HEK293 (cell line): ENCODE data around the gene IL4I1.

ENCODE experiments used
- CTCF ChIA-PET: fragments of 350-600 bp; formaldehyde crosslinking; extraction: SDS; loops from one replicate; lab custom pipeline; 2021; ENCODE audit warnings: antibody characterized with exemption; lab: Yijun Ruan, JAX
- POLR2A ChIA-PET: fragments of 300-600 bp; formaldehyde crosslinking; extraction: SDS; loops from one replicate; lab custom pipeline; 2020; ENCODE audit warnings: antibody characterized with exemption, inconsistent platforms; lab: Yijun Ruan, JAX
- H3K27ac ChIP-seq: fragments of 200-500 bp; sonication (Bioruptor generic); 2 replicates; pipeline ENCODE4 v1.5.1; 2014; ENCODE audit warnings: low read depth, low read length, control low read depth, inconsistent platforms; ENCODE audit errors: extremely low read depth
- H3K36me3 ChIP-seq, 2 experiments: fragments of 200-500 bp in 1 of 2; sonication (Bioruptor generic) in 1 of 2; 1 replicate in 1 of 2; 2 replicates in 1 of 2; pipeline ENCODE4 v1.5.1; 2014 to 2017; ENCODE audit warnings: inconsistent platforms in 2 of 2, low read length in 2 of 2; ENCODE audit not compliant: control insufficient read depth in 2 of 2, insufficient read depth in 1 of 2
- H3K4me1 ChIP-seq: fragments of 200-500 bp; sonication (Bioruptor generic); 2 replicates; pipeline ENCODE4 v1.5.1; 2014; ENCODE audit warnings: mild to moderate bottlenecking, low read length, inconsistent platforms; ENCODE audit not compliant: control insufficient read depth, insufficient read depth
- H3K4me3 ChIP-seq: 2 replicates; pipeline ENCODE4 v1.5.1; 2011; ENCODE audit warnings: low read depth, mild to moderate bottlenecking, control low read depth, low read length, moderate library complexity
- H3K9me3 ChIP-seq: fragments of 200-500 bp; sonication (Bioruptor generic); 2 replicates; pipeline ENCODE4 v1.5.1; 2014; ENCODE audit warnings: low read depth, low read length, inconsistent platforms; ENCODE audit not compliant: control insufficient read depth, insufficient read depth
- FEZF1 ChIP-seq: fragments of 450-650 bp; formaldehyde crosslinking; IDR thresholded peaks from 2 replicates; pipeline ENCODE4 v1.5.1; 2016; ENCODE audit warnings: missing biosample characterization, missing genetic modification characterization
- GLI2 ChIP-seq: fragments of 450-650 bp; formaldehyde crosslinking; IDR thresholded peaks from 2 replicates; pipeline ENCODE4; 2017; ENCODE audit warnings: missing biosample characterization, missing genetic modification characterization, low read depth, borderline replicate concordance
- GLIS2 ChIP-seq: fragments of 450-650 bp; formaldehyde crosslinking; IDR thresholded peaks from 2 replicates; pipeline ENCODE4 v1.5.1; 2016; ENCODE audit warnings: missing biosample characterization, missing genetic modification characterization
- SCRT1 ChIP-seq: fragments of 450-650 bp; formaldehyde crosslinking; IDR thresholded peaks from 2 replicates; pipeline ENCODE4 v1.5.1; 2016; ENCODE audit warnings: missing biosample characterization, missing genetic modification characterization, borderline replicate concordance
- SP2 ChIP-seq: fragments of 450-650 bp; formaldehyde crosslinking; IDR thresholded peaks from 2 replicates; pipeline ENCODE4 v1.5.1; 2016; ENCODE audit warnings: missing biosample characterization, missing genetic modification characterization
- TCF7L2 ChIP-seq: IDR thresholded peaks from 2 replicates; pipeline ENCODE4 v1.6.1; 2011; ENCODE audit warnings: low read depth, mild to moderate bottlenecking, inconsistent platforms, low read length, moderate library complexity, borderline replicate concordance
- WT1 ChIP-seq: fragments of 450-650 bp; formaldehyde crosslinking; IDR thresholded peaks from 2 replicates; pipeline ENCODE4 v1.5.1; 2016; ENCODE audit warnings: missing biosample characterization, missing genetic modification characterization
- ZBTB20 ChIP-seq: fragments of 450-650 bp; formaldehyde crosslinking; IDR thresholded peaks from 2 replicates; pipeline ENCODE4 v1.5.1; 2016; ENCODE audit warnings: missing biosample characterization, missing genetic modification characterization
- ZFHX2 ChIP-seq: fragments of 450-650 bp; formaldehyde crosslinking; conservative IDR thresholded peaks from 2 replicates; pipeline ENCODE4 v1.5.1; 2016; ENCODE audit warnings: missing biosample characterization, missing genetic modification characterization
- ZNF132 ChIP-seq: fragments of 450-650 bp; formaldehyde crosslinking; IDR thresholded peaks from 2 replicates; pipeline ENCODE4 v1.5.1; 2017; ENCODE audit warnings: missing biosample characterization, missing genetic modification characterization, borderline replicate concordance
- ZNF2 ChIP-seq: fragments of 450-650 bp; formaldehyde crosslinking; IDR thresholded peaks from 2 replicates; pipeline ENCODE4 v1.5.1; 2016; ENCODE audit warnings: missing biosample characterization, missing genetic modification characterization
- ZNF202 ChIP-seq: fragments of 450-650 bp; formaldehyde crosslinking; IDR thresholded peaks from 2 replicates; pipeline ENCODE4 v1.5.1; 2016; ENCODE audit warnings: missing biosample characterization, missing genetic modification characterization, borderline replicate concordance
- ZNF223 ChIP-seq: fragments of 450-650 bp; formaldehyde crosslinking; IDR thresholded peaks from 2 replicates; pipeline ENCODE4 v1.5.1; 2016; ENCODE audit warnings: missing biosample characterization, missing genetic modification characterization
- ZNF239 ChIP-seq: fragments of 450-650 bp; formaldehyde crosslinking; IDR thresholded peaks from 2 replicates; pipeline ENCODE4 v1.5.1; 2016; ENCODE audit warnings: missing biosample characterization, missing genetic modification characterization
- ZNF514 ChIP-seq: fragments of 450-650 bp; formaldehyde crosslinking; IDR thresholded peaks from 2 replicates; pipeline ENCODE4 v1.5.1; 2016; ENCODE audit warnings: missing biosample characterization, missing genetic modification characterization
- ZNF530 ChIP-seq: fragments of 450-650 bp; formaldehyde crosslinking; IDR thresholded peaks from 2 replicates; pipeline ENCODE4 v1.5.1; 2016; ENCODE audit warnings: low read depth, missing biosample characterization, missing genetic modification characterization
- ZNF596 ChIP-seq: fragments of 450-650 bp; IDR thresholded peaks from 2 replicates; pipeline ENCODE4 v1.5.0; 2018; ENCODE audit warnings: missing biosample characterization, mild to moderate bottlenecking, missing genetic modification characterization, moderate library complexity
- ZNF600 ChIP-seq: fragments of 450-650 bp; formaldehyde crosslinking; IDR thresholded peaks from 2 replicates; pipeline ENCODE4 v1.5.1; 2016; ENCODE audit warnings: missing biosample characterization, missing genetic modification characterization
- ZNF768 ChIP-seq: fragments of 450-650 bp; formaldehyde crosslinking; IDR thresholded peaks from 2 replicates; pipeline ENCODE4 v1.5.1; 2018; ENCODE audit warnings: missing biosample characterization, mild to moderate bottlenecking, missing genetic modification characterization
- ZNF777 ChIP-seq: fragments of 450-650 bp; formaldehyde crosslinking; IDR thresholded peaks from 2 replicates; pipeline ENCODE4 v1.5.1; 2017; ENCODE audit warnings: missing biosample characterization, missing genetic modification characterization, borderline replicate concordance
- ZNF791 ChIP-seq: fragments of 450-650 bp; formaldehyde crosslinking; IDR thresholded peaks from 2 replicates; pipeline ENCODE4 v1.5.1; 2016; ENCODE audit warnings: missing biosample characterization, missing genetic modification characterization
- ZSCAN23 ChIP-seq: fragments of 450-650 bp; formaldehyde crosslinking; IDR thresholded peaks from 2 replicates; pipeline ENCODE4 v1.5.1; 2016; ENCODE audit warnings: missing biosample characterization, missing genetic modification characterization
- TF ChIP-seq, protein P1 (sequence below): fragments of 450-650 bp; formaldehyde crosslinking; conservative IDR thresholded peaks from 2 replicates; pipeline ENCODE4 v1.5.1; 2016; ENCODE audit warnings: low read depth, missing biosample characterization, missing genetic modification characterization
- TF ChIP-seq, protein P2 (sequence below): fragments of 450-650 bp; formaldehyde crosslinking; IDR thresholded peaks from 2 replicates; pipeline ENCODE4 v1.5.1; 2016; ENCODE audit warnings: missing biosample characterization, missing genetic modification characterization, borderline replicate concordance
- TF ChIP-seq, protein P3 (sequence below): fragments of 450-650 bp; IDR thresholded peaks from 2 replicates; pipeline ENCODE4 v1.5.1; 2018; ENCODE audit warnings: missing biosample characterization, mild to moderate bottlenecking, missing genetic modification characterization
- TF ChIP-seq, protein P4 (sequence below): fragments of 450-650 bp; formaldehyde crosslinking; IDR thresholded peaks from 2 replicates; pipeline ENCODE4 v1.5.1; 2016; ENCODE audit warnings: missing biosample characterization, missing genetic modification characterization
- TF ChIP-seq, protein P5 (sequence below): fragments of 450-650 bp; formaldehyde crosslinking; IDR thresholded peaks from 2 replicates; pipeline ENCODE4 v1.5.1; 2016; ENCODE audit warnings: missing biosample characterization, missing genetic modification characterization

Gene IL4I1

DNA sequence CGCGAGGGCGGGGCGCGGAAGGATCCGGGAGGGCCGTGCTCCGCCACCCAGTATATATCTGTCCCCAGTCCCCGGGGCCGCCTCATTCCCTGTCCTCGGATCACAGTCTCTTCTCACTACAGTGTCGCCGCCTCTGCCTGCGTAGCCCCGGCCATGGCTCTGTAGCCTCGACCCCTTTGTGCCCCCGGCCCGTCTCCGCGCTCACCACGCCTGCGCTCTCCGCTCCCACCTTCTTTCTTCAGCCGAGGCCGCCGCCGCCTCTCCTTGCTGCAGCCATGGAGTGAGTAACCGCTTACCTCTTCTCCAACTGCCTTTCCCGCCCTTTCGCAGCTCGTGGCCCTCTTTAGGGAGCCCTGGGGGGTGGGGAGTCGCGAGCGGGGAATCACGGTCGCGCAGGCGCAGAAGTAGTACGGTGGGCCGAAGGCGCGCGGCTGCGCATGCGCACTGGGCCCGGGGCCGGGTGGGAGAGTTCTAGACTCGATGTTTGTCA, 32.5 kb upstream of the IL4I1 start, which contains the start of the genes ATF5 and NUP62:
ATF5 (plus strand) TSS at position 85 of the 490 bp plus-strand sequence. CDS start 1,646 bp downstream, outside the sequence.
NUP62 (minus strand) TSS at position 384 of the 490 bp plus-strand sequence. CDS start 19,697 bp downstream, outside the sequence.
- Histone ChIP-seq H3K4me1 (peaks cover 9% of the 10 kb centered on the region), H3K9me3 (no peaks in the 10 kb centered on the region), H3K4me3 (peak within 1 kb of the TSS; percentile 85), H3K27ac (peak within 1 kb of the TSS; percentile 99), H3K36me3 (peaks cover 35 to 46% of the 10 kb centered on the region in 2 experiments)
- ChIA-PET CTCF (interaction anchor here (0.6 to 3.6 kb wide), 8 partner anchors 9 to 177 kb away, joined by 3 to 29 read pairs (median 4); no protein-coding TSS in a partner anchor), POLR2A (interaction anchor here (0.5 to 3.2 kb wide), 38 partner anchors 8 to 729 kb away, joined by 3 to 41 read pairs (median 6); partner anchors contain the start of genes AKT1S1, ALDH16A1, AP2A1 and FUZ)
- TF ChIP-seq ZNF777 (tag by site-specific recombination), result 0 out of 2 replicates have a peak, but pooled peaks have one; percentile 55
- no peak for TF ChIP-seq ZNF223 (tag by site-specific recombination)
- TF ChIP-seq, protein P1, sequence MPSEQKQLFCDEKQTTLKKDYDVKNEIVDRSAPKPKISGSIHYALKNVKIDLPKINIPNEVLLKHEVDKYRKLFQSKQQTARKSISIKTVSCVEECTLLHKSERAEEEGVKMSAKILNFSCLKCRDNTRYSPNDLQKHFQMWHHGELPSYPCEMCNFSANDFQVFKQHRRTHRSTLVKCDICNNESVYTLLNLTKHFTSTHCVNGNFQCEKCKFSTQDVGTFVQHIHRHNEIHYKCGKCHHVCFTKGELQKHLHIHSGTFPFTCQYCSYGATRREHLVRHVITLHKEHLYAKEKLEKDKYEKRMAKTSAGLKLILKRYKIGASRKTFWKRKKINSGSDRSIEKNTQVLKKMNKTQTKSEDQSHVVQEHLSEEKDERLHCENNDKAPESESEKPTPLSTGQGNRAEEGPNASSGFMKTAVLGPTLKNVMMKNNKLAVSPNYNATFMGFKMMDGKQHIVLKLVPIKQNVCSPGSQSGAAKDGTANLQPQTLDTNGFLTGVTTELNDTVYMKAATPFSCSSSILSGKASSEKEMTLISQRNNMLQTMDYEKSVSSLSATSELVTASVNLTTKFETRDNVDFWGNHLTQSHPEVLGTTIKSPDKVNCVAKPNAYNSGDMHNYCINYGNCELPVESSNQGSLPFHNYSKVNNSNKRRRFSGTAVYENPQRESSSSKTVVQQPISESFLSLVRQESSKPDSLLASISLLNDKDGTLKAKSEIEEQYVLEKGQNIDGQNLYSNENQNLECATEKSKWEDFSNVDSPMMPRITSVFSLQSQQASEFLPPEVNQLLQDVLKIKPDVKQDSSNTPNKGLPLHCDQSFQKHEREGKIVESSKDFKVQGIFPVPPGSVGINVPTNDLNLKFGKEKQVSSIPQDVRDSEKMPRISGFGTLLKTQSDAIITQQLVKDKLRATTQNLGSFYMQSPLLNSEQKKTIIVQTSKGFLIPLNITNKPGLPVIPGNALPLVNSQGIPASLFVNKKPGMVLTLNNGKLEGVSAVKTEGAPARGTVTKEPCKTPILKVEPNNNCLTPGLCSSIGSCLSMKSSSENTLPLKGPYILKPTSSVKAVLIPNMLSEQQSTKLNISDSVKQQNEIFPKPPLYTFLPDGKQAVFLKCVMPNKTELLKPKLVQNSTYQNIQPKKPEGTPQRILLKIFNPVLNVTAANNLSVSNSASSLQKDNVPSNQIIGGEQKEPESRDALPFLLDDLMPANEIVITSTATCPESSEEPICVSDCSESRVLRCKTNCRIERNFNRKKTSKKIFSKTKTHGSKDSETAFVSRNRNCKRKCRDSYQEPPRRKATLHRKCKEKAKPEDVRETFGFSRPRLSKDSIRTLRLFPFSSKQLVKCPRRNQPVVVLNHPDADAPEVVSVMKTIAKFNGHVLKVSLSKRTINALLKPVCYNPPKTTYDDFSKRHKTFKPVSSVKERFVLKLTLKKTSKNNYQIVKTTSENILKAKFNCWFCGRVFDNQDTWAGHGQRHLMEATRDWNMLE (tag by site-specific recombination), result 0 out of 2 replicates have a peak, but pooled peaks have one; percentile 30
- TF ChIP-seq ZNF600 (tag by site-specific recombination), result no peak
- no peak for TF ChIP-seq ZNF791 (tag by site-specific recombination)
- TF ChIP-seq, protein P2, sequence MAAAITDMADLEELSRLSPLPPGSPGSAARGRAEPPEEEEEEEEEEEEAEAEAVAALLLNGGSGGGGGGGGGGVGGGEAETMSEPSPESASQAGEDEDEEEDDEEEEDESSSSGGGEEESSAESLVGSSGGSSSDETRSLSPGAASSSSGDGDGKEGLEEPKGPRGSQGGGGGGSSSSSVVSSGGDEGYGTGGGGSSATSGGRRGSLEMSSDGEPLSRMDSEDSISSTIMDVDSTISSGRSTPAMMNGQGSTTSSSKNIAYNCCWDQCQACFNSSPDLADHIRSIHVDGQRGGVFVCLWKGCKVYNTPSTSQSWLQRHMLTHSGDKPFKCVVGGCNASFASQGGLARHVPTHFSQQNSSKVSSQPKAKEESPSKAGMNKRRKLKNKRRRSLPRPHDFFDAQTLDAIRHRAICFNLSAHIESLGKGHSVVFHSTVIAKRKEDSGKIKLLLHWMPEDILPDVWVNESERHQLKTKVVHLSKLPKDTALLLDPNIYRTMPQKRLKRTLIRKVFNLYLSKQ (tag by site-specific recombination), result no peak
- no peak for TF ChIP-seq ZNF132
- no peak for TF ChIP-seq ZNF514 (tag by site-specific recombination)
- TF ChIP-seq, protein P3, sequence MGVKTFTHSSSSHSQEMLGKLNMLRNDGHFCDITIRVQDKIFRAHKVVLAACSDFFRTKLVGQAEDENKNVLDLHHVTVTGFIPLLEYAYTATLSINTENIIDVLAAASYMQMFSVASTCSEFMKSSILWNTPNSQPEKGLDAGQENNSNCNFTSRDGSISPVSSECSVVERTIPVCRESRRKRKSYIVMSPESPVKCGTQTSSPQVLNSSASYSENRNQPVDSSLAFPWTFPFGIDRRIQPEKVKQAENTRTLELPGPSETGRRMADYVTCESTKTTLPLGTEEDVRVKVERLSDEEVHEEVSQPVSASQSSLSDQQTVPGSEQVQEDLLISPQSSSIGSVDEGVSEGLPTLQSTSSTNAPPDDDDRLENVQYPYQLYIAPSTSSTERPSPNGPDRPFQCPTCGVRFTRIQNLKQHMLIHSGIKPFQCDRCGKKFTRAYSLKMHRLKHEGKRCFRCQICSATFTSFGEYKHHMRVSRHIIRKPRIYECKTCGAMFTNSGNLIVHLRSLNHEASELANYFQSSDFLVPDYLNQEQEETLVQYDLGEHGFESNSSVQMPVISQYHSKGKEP (tag by site-specific recombination), result no peak
- TF ChIP-seq SCRT1 (tag by site-specific recombination), result 0 out of 2 replicates have a peak, but pooled peaks have one; percentile 8
- TF ChIP-seq, protein P4, sequence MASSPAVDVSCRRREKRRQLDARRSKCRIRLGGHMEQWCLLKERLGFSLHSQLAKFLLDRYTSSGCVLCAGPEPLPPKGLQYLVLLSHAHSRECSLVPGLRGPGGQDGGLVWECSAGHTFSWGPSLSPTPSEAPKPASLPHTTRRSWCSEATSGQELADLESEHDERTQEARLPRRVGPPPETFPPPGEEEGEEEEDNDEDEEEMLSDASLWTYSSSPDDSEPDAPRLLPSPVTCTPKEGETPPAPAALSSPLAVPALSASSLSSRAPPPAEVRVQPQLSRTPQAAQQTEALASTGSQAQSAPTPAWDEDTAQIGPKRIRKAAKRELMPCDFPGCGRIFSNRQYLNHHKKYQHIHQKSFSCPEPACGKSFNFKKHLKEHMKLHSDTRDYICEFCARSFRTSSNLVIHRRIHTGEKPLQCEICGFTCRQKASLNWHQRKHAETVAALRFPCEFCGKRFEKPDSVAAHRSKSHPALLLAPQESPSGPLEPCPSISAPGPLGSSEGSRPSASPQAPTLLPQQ (tag by site-specific recombination), result peak; percentile 96
- TF ChIP-seq ZNF2, result peak; percentile 77
- peak; percentile 90 for TF ChIP-seq GLIS2
- TF ChIP-seq ZFHX2 (tag by site-specific recombination), result peak; percentile 63
- TF ChIP-seq GLI2 (tag by site-specific recombination), result no peak
- TF ChIP-seq ZNF596 (tag by site-specific recombination), result no peak
- peak; percentile 41 for TF ChIP-seq FEZF1 (tag by site-specific recombination)
- no peak for TF ChIP-seq WT1 (tag by site-specific recombination)
- TF ChIP-seq ZNF530 (tag by site-specific recombination), result no peak
- no peak for TF ChIP-seq ZNF202 (tag by site-specific recombination)
- no peak for TF ChIP-seq ZNF239 (tag by site-specific recombination)
- no peak for TF ChIP-seq TCF7L2
- no peak for TF ChIP-seq ZSCAN23 (tag by site-specific recombination)
- no peak for TF ChIP-seq ZNF768
- TF ChIP-seq SP2 (tag by site-specific recombination), result peak; percentile 63
- TF ChIP-seq, protein P5, sequence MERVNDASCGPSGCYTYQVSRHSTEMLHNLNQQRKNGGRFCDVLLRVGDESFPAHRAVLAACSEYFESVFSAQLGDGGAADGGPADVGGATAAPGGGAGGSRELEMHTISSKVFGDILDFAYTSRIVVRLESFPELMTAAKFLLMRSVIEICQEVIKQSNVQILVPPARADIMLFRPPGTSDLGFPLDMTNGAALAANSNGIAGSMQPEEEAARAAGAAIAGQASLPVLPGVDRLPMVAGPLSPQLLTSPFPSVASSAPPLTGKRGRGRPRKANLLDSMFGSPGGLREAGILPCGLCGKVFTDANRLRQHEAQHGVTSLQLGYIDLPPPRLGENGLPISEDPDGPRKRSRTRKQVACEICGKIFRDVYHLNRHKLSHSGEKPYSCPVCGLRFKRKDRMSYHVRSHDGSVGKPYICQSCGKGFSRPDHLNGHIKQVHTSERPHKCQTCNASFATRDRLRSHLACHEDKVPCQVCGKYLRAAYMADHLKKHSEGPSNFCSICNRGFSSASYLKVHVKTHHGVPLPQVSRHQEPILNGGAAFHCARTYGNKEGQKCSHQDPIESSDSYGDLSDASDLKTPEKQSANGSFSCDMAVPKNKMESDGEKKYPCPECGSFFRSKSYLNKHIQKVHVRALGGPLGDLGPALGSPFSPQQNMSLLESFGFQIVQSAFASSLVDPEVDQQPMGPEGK (tag by site-specific recombination), result peak; percentile 85
- TF ChIP-seq ZBTB20 (tag by site-specific recombination), result peak; percentile 82; the same call in 1 of the 2 replicates
